Fibroblast of the aortic adventitia (primary cell): Measurements from ENCODE around the gene STX7. TPM values are rescaled to one million over a fixed set of nuclear protein-coding genes. Genes with fewer than 3 reads are reported as not detected.
"Not testable (repeated sequence)": the region's sequence is repeated elsewhere in the genome, so short reads cannot be mapped to it uniquely, and the experiment has no call there.

Source experiments
- DNase-seq: peaks from one replicate; pipeline ENCODE4 v3.0.0-alpha.2; 2010; ENCODE audit warnings: low read depth
- H3K4me3 ChIP-seq: 2 replicates; pipeline ENCODE4 v1.5.1; 2011; ENCODE audit warnings: low read depth, mild to moderate bottlenecking, control low read depth, low read length, moderate library complexity
- total RNA-seq: library from RNA; depleted of rRNA; stranded (reverse); fragments of >200 nt; gene quantifications from 2 replicates; pipeline ENCODE4 v1.2.3, GENCODE V29; 2012; ENCODE audit warnings: low replicate concordance
- TF ChIP-seq, protein P1 (sequence below): IDR thresholded peaks from 2 replicates; pipeline ENCODE4 v1.5.1; 2011; ENCODE audit warnings: mild to moderate bottlenecking, low read length, control low read depth, inconsistent platforms; ENCODE audit not compliant: insufficient read depth

STX7 gene, protein sequence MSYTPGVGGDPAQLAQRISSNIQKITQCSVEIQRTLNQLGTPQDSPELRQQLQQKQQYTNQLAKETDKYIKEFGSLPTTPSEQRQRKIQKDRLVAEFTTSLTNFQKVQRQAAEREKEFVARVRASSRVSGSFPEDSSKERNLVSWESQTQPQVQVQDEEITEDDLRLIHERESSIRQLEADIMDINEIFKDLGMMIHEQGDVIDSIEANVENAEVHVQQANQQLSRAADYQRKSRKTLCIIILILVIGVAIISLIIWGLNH
- total RNA-seq, result 21.9 and 49.7 TPM in 2 replicates

GRCh38 chr6:132512638-132513632 lies at the start of gene STX7:
Gene STX7, minus strand, starts transcription at chr6:132513116. Its CDS starts 9,586 bp downstream, at chr6:132503530.
- DNase-seq, result peak; percentile 84
- peak within 1 kb of the TSS; percentile 87 for H3K4me3 ChIP-seq
- TF ChIP-seq, protein P1, sequence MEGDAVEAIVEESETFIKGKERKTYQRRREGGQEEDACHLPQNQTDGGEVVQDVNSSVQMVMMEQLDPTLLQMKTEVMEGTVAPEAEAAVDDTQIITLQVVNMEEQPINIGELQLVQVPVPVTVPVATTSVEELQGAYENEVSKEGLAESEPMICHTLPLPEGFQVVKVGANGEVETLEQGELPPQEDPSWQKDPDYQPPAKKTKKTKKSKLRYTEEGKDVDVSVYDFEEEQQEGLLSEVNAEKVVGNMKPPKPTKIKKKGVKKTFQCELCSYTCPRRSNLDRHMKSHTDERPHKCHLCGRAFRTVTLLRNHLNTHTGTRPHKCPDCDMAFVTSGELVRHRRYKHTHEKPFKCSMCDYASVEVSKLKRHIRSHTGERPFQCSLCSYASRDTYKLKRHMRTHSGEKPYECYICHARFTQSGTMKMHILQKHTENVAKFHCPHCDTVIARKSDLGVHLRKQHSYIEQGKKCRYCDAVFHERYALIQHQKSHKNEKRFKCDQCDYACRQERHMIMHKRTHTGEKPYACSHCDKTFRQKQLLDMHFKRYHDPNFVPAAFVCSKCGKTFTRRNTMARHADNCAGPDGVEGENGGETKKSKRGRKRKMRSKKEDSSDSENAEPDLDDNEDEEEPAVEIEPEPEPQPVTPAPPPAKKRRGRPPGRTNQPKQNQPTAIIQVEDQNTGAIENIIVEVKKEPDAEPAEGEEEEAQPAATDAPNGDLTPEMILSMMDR, result no peak

GRCh38 chr6:132560087-132560486 lies 47.2 kb upstream of the STX7 start:
- DNase-seq, H3K4me3 ChIP-seq: not testable (repeated sequence)

GRCh38 chr6:132552372-132552771 lies 39.5 kb upstream of the STX7 start, which contains the start of gene TAAR8:
Gene TAAR8, plus strand, starts transcription at chr6:132552672. Its CDS starts 21 bp downstream, at chr6:132552693.
- TF ChIP-seq, protein P1, result no peak
- H3K4me3 ChIP-seq, result no peak within 1 kb of the TSS
- DNase-seq, result no peak

DNA sequence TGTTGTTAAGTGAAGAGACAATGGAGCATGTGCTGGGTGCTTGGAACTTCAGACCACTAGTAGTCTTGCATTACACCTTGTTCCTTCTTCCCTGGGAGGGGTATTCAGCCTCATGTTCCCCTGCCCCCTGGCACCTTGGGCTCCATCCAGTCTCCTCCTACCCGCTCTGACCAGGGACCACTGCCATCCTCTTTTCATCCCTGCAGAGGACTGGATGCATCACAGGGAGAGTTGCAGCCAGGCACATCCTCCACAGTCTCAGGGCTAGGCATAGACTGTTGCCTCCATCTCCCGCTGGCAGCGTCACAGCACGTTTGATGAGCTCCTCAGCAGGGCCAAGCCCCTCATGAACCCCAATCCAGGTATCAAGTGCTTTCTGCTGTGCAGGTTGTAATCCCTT lies 38.3 kb upstream of the STX7 start:
- DNase-seq, result no peak
- H3K4me3 ChIP-seq, result no peak overlapping the region
- TF ChIP-seq, protein P1, result no peak

- TF ChIP-seq, protein P1, result no peak
- DNase-seq, result no peak
- no peak overlapping the region for H3K4me3 ChIP-seq
Observed at GRCh38 chr6:132548746-132549463, 36.0 kb upstream of the STX7 start.

- H3K4me3 ChIP-seq, result no peak overlapping the region
- DNase-seq, result no peak
- TF ChIP-seq, protein P1, result no peak
Observed at GRCh38 chr6:132544826-132545225, 31.9 kb upstream of the STX7 start.
